GM12801 (cell line): ENCODE data around the gene SMOC2.

ENCODE experiments used
- CTCF ChIP-seq: IDR thresholded peaks from one replicate; pipeline ENCODE4 v1.5.1; 2011; ENCODE audit warnings: control low read depth; ENCODE audit not compliant: insufficient read length; ENCODE audit errors: extremely low read depth

Gene SMOC2

GRCh38 chr6:168545428-168545827, 104.4 kb downstream of the SMOC2 start:
- no peak for TF ChIP-seq CTCF

- TF ChIP-seq CTCF = no peak
These were observed 105.2 kb downstream of the SMOC2 start for GRCh38 chr6:168546151-168546550.

- no peak for TF ChIP-seq CTCF
These were observed 105.7 kb downstream of the SMOC2 start for GRCh38 chr6:168546730-168547129.

GRCh38 chr6:168550326-168550725, 109.3 kb downstream of the SMOC2 start:
- no peak for TF ChIP-seq CTCF

- TF ChIP-seq CTCF = no peak
These were observed 113.5 kb downstream of the SMOC2 start for GRCh38 chr6:168554472-168554871.

- no peak for TF ChIP-seq CTCF
These were observed 114.1 kb downstream of the SMOC2 start for GRCh38 chr6:168554898-168555617.

- no peak for TF ChIP-seq CTCF
These were observed 114.8 kb downstream of the SMOC2 start for GRCh38 chr6:168555618-168556273.
